GM12872 (cell line): ENCODE measurements around the gene SH2B3.

ENCODE experiments used
- CTCF ChIP-seq: IDR thresholded peaks from 3 replicates; pipeline ENCODE4 v1.5.1; 2011; ENCODE audit warnings: low read depth, mild to moderate bottlenecking, low read length, moderate library complexity; ENCODE audit not compliant: insufficient read depth

Gene SH2B3

GRCh38 chr12:111429828-111430432 lies 24.2 kb downstream of the SH2B3 start:
- TF ChIP-seq CTCF, result no peak

GRCh38 chr12:111430433-111431353 lies 25.0 kb downstream of the SH2B3 start:
- no peak for TF ChIP-seq CTCF

GRCh38 chr12:111431772-111432171 lies 26.0 kb downstream of the SH2B3 start:
- TF ChIP-seq CTCF, result no peak

- no peak for TF ChIP-seq CTCF
Observed at GRCh38 chr12:111434049-111434448, 28.3 kb downstream of the SH2B3 start.

GRCh38 chr12:111434680-111435338 lies 29.1 kb downstream of the SH2B3 start:
- no peak for TF ChIP-seq CTCF

- TF ChIP-seq CTCF, result no peak
Observed at GRCh38 chr12:111435661-111436201, 30.0 kb downstream of the SH2B3 start.

GRCh38 chr12:111436266-111436665 lies 30.5 kb downstream of the SH2B3 start:
- TF ChIP-seq CTCF, result no peak
